HG03469 (cell line): ENCODE measurements around the gene BIK.

ENCODE experiments used
- ATAC-seq: cut with Tn5 transposase; IDR thresholded peaks from one replicate; pipeline ENCODE4 v1.9.1; 2021; ENCODE audit warnings: mild to moderate bottlenecking, moderate library complexity, moderate number of reproducible peaks; ENCODE audit not compliant: unreplicated experiment

Gene BIK

DNA sequence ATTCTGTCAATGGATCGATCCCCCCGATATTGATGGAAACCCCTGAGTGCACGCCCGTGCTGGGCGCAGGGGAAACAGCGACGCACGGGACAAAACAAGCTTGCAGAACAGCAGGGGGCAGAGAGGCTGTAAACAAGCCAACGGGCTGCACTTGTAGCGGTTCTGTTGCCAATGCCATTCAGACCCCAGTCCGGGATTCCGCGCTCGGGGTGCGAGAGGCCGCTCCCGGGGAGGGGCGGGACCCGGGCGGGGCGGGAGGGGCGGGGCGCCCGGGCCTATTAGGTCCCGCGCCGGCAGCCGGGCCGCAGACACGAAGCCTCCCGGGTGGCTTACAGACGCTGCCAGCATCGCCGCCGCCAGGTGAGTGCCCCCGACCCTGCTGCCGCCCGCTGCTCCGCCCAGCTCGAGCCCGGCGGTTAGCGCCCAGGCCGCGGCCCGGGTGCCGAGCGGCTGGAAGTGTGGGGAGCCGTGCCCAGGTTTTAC lies at the start of gene BIK:
Gene BIK, plus strand, starts transcription at position 307 of the 483 bp plus-strand sequence. CDS start 13,273 bp downstream, outside the sequence.
- no peak for ATAC-seq

DNA sequence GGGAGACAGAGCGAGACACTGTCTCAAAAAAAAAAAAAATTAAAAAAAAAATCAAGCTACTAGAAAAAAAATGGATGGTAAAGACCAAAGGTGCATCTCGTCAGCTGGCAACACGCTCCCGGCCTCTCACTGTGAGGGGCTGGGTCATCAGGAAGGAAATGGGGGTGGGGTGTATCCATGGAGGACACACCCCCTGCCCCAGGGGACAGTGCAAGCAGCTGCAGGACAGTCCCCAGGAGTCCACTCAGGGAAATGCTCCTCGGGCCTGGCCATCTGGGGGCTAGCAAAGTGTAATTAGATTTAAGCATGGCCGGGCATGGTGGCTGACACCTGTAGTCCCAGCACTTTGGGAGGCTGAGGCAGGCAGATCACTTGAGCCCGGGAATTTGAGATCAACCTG lies 44.4 kb upstream of the BIK start:
- no peak for ATAC-seq

DNA sequence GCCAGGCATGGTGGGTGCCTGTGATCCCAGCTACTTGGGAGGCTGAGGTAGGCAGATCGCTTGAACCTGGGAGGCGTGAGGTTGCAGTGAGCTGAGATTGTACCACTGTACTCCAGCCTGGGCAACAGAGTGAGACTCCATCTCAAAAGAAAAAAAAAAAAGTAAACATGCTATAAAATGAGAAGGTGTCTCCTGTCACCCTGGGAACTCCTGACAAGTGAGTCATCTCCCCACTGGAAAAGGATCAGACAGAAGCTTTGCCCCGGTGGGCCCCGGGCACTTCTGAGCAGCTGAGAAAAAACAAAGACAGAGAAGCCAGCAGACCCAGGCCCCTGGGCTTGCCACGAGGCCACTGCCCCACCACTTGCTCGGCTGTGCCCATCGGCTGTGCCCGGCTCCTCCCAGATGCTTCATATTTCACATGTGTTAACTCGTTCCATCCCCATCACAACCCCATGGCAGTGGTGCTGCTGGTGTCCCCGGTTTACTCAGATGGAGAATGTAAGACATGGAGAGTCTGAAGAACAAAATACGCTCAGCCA lies 43.6 kb upstream of the BIK start:
- ATAC-seq, result no peak

DNA sequence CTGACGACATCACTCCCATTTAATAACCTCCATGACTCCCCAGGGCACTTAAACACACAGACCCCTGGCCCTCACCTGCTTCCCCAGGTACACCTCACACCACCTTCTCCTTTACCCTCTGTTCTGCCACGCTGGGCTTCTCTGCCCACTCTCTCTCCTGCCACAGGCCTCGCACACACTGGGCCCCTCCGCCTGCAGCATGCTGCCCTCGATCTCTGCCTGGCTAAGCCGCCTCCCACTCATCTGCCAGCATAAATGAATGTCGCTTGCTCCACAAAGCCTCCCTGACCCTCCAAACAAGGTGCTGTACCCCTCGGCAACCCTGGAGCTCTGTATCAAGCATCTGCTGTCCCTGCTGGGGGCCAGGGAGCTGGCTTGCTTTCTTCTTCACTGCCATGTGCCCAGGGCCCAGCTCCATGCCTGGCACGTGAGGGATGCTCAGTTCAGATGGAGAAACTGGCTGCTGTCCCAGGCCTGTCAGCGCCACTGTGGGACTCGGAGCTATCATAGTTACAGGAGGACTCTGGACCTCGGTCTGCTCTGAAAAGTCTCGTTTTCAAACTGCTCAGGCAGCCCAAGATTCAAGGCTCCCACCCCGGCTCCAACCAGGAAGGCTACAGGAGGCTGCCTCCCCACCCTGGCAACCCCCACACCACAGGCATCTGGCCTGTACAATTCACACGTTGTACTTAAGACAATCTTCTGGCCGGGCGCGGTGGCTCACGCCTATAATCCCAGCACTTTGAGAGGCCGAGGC lies 33.3 kb upstream of the BIK start:
- ATAC-seq, result no peak

DNA sequence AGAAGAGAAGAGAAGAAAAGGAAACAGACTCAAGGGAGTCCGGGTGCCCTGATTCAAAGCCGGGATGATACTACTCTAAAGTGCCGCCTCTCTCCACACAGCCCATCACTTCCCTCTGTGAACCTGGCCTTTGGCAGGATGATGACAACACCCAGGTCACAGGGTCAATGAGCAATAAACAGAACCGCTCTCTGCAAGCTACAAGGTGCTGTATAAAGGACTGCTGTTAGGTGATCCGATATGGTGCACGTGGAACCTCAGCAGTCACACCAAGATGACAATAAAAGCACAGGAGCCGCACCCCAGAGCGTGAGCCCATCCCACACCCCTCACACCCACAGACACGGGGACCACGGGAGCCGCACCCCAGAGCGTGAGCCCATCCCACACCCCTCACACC lies 32.0 kb upstream of the BIK start:
- no peak for ATAC-seq

DNA sequence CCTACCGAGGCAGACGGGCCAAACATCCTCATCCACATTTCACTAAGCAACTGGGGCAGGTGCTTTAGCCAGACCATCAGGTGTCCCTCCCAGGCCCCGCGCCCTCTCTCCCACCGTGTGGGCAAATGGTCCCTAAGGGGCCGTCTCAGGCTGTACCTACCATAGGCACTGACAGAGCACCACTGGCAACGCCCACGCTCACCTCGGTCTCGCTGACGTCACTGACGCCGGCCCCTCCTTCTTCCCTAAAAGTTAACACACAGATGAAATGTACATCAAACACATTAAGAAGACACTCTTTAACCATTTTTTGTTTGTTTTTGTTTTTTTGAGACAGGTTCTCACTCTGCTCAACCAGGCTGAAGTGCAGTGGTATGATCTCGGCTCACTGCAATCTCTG lies 30.8 kb upstream of the BIK start:
- no peak for ATAC-seq

DNA sequence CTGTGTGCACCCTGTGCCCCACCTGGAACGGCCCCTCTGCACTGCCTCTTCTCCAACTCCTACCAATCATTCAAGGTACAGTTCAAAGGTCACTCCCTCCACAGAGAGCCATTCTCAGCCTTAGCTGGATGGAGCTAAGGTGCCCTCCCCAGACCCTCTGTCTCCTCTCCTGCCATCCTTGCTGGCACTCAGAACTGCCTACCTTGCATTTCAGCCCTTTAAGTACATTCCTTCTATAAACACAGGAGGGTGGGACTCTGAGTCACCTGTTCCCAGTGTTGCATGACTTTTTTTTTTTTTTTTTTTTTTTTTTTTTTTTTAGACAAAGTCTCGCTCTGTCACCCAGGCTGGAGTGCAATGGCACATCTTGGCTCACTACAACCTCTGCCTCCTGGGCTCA lies 29.9 kb upstream of the BIK start:
- no peak for ATAC-seq

DNA sequence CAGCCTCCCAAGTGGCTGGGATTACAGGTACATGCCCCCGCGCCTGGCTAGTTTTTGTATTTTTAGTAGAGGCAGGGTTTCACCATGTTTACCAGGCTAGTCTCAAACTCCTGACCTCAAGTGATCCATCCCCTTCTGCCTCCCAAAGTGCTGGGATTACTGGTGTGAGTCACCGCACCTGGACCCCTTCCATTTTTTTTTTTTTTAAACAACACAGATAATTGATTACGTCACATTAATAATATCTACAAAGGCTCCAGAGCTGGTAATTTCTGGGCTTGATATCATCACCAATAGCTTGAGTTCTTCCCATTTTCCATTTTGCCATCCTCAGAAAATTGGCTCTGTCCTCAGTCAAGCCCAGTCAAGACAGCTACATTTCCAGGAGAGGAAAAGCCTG lies 28.6 kb upstream of the BIK start:
- ATAC-seq, result no peak

DNA sequence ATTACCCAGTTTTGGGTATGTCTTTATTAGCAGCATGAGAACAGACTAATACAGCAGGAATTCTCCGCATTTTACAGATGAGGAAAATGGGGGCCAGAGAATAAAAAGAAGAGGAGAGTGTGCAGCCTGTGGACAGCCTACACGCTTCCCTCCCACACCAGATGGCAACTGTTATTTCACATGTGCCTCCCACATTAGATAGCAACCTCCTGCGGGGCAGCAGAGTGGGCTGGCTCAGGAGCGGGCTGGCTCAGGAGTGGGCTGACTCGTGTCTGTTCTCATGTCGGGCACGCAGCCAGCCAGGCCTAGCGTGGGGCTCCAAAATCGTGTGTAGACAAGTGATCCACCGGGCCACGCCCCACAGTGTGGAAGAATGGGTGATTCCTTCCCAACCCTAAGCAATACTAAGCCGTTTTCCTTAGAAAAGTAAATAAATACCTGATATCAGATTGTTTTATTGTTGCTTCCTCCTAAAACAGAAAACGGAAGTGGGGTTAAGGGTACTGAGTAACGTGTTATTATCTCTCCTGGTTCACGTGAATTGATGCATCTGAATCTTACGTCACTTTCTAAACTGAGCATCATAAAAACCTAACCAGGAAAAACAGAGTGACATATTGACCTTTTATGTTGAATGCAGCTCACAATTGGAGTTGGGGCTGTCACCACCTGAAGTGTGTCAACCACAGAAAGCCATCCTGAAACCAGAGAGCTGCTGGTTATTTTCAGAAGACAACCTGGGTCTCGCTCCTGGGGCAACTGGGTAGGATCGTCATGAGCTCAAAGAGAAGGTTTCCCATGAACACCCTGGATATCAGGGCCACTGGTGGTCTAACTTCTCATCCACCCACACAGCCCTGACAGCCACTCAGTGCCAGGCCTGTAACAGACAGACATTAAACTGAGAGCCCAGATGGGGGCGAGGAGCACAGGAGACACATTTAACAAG lies 24.6 kb upstream of the BIK start:
- no peak for ATAC-seq

- no peak for ATAC-seq
Measured at GRCh38 chr22:43088627-43088983, 21.9 kb upstream of the BIK start.

GRCh38 chr22:43088984-43089717 lies 21.4 kb upstream of the BIK start, which contains the start of gene TTLL1:
Gene TTLL1, minus strand, starts transcription at chr22:43089391. Its CDS starts 13,805 bp downstream, at chr22:43075586.
- peak; percentile 47 for ATAC-seq

- ATAC-seq, result no peak
Measured at GRCh38 chr22:43090130-43090789, 20.3 kb upstream of the BIK start.

DNA sequence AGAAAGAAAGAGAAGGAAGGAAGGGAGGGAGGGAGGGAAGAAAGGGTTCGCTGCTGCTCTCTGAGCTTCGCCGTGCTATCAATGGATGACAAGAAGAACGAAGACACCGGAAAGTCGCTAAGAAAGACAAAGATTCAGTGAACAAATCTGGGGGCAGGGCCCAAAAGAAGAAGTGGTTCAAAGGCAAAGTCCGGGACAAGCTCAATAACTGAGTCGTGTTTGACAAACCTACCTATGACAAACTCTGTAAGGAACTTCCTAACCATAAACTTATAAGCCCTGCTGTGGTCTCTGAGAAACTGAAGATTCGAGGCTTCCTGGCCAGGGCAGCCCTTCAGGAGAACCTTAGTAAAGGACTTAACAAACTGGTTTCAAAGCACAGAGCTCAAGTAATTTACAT lies 18.5 kb upstream of the BIK start:
- ATAC-seq, result no peak

GRCh38 chr22:43094085-43094484 lies 16.5 kb upstream of the BIK start:
- no peak for ATAC-seq

- no peak for ATAC-seq
Measured at GRCh38 chr22:43094551-43094950, 16.0 kb upstream of the BIK start.

DNA sequence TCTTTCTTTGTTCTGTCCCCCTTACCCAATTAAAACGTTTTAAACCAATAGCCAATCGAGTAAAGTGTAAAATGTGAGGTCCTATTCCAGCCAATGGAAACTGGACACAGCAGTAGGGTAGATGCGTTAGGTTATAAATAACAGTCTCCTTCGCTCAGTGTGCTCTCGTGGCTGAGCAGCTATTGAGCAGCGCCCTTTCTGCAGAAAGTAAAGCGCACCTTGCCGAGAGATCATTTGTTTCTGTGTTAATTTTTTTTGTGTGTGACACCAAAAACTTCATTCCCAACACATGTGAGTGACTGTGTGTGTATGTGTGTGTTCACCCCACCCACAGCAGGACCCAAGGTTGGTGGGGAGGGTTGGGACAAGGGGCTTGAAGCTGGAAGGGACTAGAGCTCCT lies 14.1 kb upstream of the BIK start:
- no peak for ATAC-seq

- no peak for ATAC-seq
Measured at GRCh38 chr22:43098356-43098755, 12.2 kb upstream of the BIK start.

- ATAC-seq, result no peak
Measured at GRCh38 chr22:43099095-43099494, 11.5 kb upstream of the BIK start.

DNA sequence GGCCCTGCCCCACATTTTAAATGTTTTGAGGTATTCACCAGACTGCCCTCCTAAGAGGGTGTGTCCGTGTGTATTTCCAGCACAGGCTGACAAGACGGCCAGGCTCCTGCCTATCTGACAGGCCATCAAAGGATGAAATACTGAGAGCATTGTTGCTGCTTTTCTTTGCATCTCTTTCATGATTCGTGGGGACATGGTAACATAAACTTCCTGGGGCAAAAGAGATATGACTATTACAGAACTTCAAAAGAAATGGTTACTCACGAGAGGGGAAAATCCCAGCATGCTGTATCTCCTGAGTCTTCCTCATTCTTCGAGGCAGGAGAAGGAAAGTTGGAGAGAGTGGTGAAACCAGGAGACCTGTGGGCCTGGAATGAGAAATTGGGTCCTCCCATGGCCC lies 10.3 kb upstream of the BIK start:
- ATAC-seq, result no peak

- ATAC-seq, result no peak
Measured at GRCh38 chr22:43101306-43101705, 9.2 kb upstream of the BIK start.
